ENCODE results near the gene PRKCA.
"Not testable (repeated sequence)": the region's sequence is repeated elsewhere in the genome, so short reads cannot be mapped to it uniquely, and the experiment has no call there.

Gene PRKCA

DNA sequence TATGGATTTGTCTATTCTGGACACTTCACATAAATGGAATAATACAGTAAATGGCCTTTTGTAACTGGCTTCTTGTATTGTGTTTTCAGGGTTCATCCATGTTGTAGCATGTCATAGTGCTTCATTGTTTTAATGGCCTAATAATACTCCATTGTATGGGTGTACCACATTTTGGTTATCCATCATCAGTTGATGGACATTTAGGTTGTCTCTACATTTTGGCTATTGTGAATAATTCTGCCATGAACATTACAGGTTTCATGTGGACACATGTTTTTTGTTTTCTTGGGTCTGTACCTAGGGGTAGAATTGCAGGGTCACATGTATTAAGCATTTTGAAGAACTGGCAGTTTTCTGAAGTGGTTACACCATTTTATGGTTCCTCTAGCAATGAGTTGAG is 309.0 kb downstream of the PRKCA start:
- TF ChIP-seq, protein P1, sequence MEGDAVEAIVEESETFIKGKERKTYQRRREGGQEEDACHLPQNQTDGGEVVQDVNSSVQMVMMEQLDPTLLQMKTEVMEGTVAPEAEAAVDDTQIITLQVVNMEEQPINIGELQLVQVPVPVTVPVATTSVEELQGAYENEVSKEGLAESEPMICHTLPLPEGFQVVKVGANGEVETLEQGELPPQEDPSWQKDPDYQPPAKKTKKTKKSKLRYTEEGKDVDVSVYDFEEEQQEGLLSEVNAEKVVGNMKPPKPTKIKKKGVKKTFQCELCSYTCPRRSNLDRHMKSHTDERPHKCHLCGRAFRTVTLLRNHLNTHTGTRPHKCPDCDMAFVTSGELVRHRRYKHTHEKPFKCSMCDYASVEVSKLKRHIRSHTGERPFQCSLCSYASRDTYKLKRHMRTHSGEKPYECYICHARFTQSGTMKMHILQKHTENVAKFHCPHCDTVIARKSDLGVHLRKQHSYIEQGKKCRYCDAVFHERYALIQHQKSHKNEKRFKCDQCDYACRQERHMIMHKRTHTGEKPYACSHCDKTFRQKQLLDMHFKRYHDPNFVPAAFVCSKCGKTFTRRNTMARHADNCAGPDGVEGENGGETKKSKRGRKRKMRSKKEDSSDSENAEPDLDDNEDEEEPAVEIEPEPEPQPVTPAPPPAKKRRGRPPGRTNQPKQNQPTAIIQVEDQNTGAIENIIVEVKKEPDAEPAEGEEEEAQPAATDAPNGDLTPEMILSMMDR (IDR thresholded peaks at IDR 0.05; ENCODE audit: low read depth, low read length) = no peak
- no peak overlapping the region for H3K4me3 ChIP-seq (ENCODE audit: low read depth, low read length)

DNA sequence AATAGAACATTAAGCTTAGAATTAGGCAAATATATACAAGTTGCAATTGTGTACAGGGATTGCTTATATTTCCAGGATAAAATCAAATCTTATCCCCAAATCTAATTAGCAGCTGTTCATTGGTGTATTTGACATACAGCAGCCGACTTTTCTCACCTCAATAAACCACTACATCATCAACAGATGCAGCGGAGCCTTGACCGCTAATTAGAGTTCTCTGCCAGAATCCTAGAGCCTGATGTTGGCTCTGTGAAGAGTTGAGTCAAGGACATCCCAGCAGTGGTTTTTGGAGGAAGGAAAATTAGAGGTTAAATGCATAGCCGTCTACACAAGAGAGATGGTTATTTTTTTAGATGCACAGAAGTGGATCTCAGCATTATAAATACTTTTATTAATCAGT is 310.6 kb downstream of the PRKCA start:
- TF ChIP-seq, protein P1 (IDR thresholded peaks at IDR 0.05; ENCODE audit: low read depth, low read length) = no peak
- no peak overlapping the region for H3K4me3 ChIP-seq (ENCODE audit: low read depth, low read length)

DNA sequence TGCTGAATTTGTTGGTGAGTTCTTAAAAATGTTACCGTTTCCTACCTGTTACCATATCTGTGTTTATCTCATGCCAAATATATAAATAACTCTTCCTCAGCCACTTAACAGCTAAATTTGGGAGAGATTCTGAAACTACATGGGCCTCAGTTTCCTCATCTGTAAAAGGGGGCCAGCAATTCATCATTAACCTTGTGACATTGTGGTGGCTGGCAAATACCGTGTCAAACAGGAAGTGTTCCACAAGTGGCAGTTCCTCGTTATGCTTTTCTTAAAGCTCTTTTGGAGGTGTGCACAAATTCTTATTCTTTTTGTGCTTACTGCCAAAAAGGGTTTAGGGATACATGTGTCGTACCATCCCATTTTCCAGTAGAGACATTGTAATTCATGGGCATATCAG is 312.1 kb downstream of the PRKCA start:
- H3K4me3 ChIP-seq (ENCODE audit: low read depth, low read length) = no peak overlapping the region
- TF ChIP-seq, protein P1 (IDR thresholded peaks at IDR 0.05; ENCODE audit: low read depth, low read length) = no peak

DNA sequence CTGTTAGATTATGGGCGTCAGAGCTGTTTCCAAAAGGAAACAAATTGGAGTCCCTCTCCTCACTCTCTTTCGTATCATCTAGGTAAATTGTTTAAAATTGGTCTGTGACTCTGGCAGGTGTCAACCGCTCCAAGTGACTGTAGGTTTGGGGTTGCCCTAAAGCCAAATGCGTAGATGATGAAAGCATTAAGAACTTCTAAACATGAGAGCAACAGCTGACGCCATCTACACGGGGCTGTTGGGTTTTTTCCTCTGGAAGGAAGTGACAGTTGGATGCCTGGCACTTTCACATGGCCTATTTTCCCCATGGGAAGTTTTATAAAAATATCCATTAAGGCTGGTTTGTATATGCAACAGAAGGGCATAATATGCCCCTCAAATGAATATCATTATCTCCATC is 316.8 kb downstream of the PRKCA start:
- H3K4me3 ChIP-seq (ENCODE audit: low read depth, low read length) = no peak overlapping the region
- TF ChIP-seq, protein P1 (IDR thresholded peaks at IDR 0.05; ENCODE audit: low read depth, low read length) = no peak

DNA sequence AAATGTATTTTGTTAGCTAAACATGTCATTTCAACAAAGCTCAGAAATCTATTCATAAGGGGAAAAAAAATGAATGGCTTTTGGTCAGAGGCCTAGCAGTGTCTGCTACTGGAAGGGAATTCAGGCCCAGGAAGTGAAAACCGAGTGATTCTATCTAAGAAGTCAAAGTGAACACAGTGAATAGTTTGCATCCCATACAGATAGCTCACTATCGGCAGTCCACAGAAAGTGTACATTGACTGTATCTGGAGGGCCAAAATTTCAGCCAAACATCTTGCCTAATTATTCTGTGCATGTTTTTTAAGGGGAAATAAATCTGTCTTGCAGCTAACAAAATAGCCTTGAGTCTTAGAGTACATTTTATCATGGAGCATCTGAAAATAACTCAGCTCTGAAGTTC is 318.1 kb downstream of the PRKCA start:
- H3K4me3 ChIP-seq (ENCODE audit: low read depth, low read length) = no peak overlapping the region
- TF ChIP-seq, protein P1 (IDR thresholded peaks at IDR 0.05; ENCODE audit: low read depth, low read length) = no peak

DNA sequence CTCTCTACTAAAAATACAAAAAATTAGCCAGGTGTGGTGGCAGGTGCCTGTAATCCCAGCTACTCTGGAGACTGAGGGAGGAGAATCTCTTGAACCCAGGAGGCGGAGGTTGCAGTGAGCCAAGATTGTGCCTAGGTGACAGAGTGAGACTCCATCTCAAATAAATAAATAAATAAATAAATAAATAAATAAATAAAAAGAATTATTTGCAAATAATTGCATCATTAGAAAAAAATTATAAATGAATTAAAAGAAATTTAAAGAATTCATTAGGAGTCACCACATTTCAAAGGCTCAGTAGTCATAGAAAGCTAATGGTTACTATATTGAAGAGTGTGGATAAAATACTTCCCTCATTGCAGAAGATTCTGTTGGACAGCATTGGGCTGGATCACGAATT is 322.2 kb downstream of the PRKCA start:
- not testable (repeated sequence) for H3K4me3 ChIP-seq (ENCODE audit: low read depth, low read length)

DNA sequence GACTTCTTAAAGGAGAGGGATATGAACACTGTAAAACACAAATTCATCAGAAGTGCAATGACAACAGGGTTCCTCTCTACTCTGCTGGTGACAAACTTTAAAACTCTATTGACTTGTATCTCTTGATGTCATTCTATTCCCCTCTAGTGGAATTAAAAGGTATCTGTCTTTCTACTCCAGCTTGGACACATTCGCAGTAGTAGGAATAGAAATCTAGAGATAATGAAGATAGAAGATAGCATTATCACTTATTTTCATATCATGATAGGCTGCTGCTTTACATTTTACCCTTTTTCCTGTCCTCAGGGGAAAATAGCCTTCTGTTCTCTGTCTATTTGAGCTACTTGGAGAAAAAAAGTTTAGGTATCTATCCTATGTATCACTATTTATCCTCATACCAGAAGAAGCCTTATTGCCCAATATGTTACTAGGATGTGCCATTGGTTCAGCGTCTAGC is 322.9 kb downstream of the PRKCA start:
- TF ChIP-seq, protein P1 (IDR thresholded peaks at IDR 0.05; ENCODE audit: low read depth, low read length) = no peak
- H3K4me3 ChIP-seq (ENCODE audit: low read depth, low read length) = no peak overlapping the region

DNA sequence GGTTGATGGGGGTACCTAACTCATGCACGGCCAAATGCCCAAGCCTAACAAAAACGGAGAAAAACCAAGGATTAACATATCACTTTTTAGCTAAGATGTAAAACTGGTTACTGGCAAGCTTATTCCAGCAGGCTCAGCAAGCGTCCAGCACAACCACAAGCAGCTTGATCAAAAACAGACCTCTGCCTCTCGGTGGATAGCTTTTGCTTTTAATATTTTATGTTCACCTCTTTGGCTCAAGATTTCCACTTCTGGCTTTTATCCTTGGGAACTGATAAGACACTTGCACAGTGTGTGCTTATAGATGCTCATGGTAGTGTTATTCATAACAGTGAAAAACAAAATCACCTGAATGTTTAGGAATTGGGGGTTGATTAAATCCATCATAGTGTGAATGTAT is 325.6 kb downstream of the PRKCA start:
- TF ChIP-seq, protein P1 (IDR thresholded peaks at IDR 0.05; ENCODE audit: low read depth, low read length) = no peak
- H3K4me3 ChIP-seq (ENCODE audit: low read depth, low read length) = no peak overlapping the region

All from WI38 (cell line).